Bladder microvascular endothelial cell (primary cell): ENCODE results near the gene SLC6A6. TPM values are rescaled to one million over a fixed set of nuclear protein-coding genes. Genes with fewer than 3 reads are reported as not detected.

Experiments used
- total RNA-seq: library from RNA; depleted of rRNA; stranded (reverse); fragments of >200 nt; gene quantifications from 2 replicates; pipeline ENCODE4 v1.2.3, GENCODE V29; 2014

The SLC6A6 gene
- 9.2 and 22.7 TPM in 2 replicates for total RNA-seq

GRCh38 chr3:14402304-14402811 is at the start of gene SLC6A6:
TSS of gene SLC6A6 (plus strand) at chr3:14402606. CDS start at chr3:14443635, 41,029 bp downstream.

Other genes with a start within 250 kb of the SLC6A6 start
- gene XPC, start 224.0 kb upstream of the SLC6A6 start, total RNA-seq, result 35.8 and 60.5 TPM in 2 replicates
- 6.2 and 7.6 TPM in 2 replicates for gene LSM3, start 223.8 kb upstream of the SLC6A6 start, total RNA-seq
- gene GRIP2, start 137.7 kb downstream of the SLC6A6 start, total RNA-seq, result under 0.01 TPM in 1 of 2 replicates, not detected in the other
- 4.4 and 8.9 TPM in 2 replicates for gene CCDC174, start 249.2 kb downstream of the SLC6A6 start, total RNA-seq